Duodenal mucosa (tissue), 2 donors: Measurements from ENCODE around the gene CKB.
A peak's percentile ranks its signal among the peaks of the same experiment; 100 is the strongest.
"Not testable (repeated sequence)": the region's sequence is repeated elsewhere in the genome, so short reads cannot be mapped to it uniquely, and the experiment has no call there.

Source experiments
- H3K27ac ChIP-seq: one replicate; pipeline ENCODE4 v1.7.0; 2013; ENCODE audit warnings: low read depth, low read length
- H3K27me3 ChIP-seq, 2 donors: one replicate each; pipeline ENCODE4 v1.7.0; 2013; ENCODE audit warnings: low read length in 2 of 2, control low read depth in 1 of 2; ENCODE audit not compliant: insufficient read depth in 2 of 2, control insufficient read depth in 1 of 2
- H3K36me3 ChIP-seq, 2 donors: one replicate each; pipeline ENCODE4 v1.7.0; 2013; ENCODE audit warnings: low read length in 2 of 2, control low read depth in 1 of 2; ENCODE audit not compliant: insufficient read depth in 2 of 2, control insufficient read depth in 1 of 2
- H3K4me1 ChIP-seq, 2 donors: one replicate each; pipeline ENCODE4 v1.7.0; 2013; ENCODE audit warnings: low read length in 2 of 2, control low read depth in 1 of 2; ENCODE audit not compliant: insufficient read depth in 2 of 2, control insufficient read depth in 1 of 2
- H3K4me3 ChIP-seq, 2 donors: one replicate each; pipeline ENCODE4 v1.7.0; 2013; ENCODE audit warnings: low read length in 2 of 2, low read depth in 1 of 2
- H3K9ac ChIP-seq, 2 donors: one replicate each; pipeline ENCODE4 v1.7.0; 2013; ENCODE audit warnings: low read length in 2 of 2, low read depth in 1 of 2
- H3K9me3 ChIP-seq, 2 donors: one replicate each; pipeline ENCODE4 v1.7.0; 2013; ENCODE audit warnings: low read length in 2 of 2, control low read depth in 1 of 2; ENCODE audit not compliant: control insufficient read depth in 1 of 2

CKB gene

GRCh38 chr14:103525430-103526246 lies 3.0 kb upstream of the CKB start:
- H3K9ac ChIP-seq, H3K36me3 ChIP-seq, H3K9me3 ChIP-seq, H3K27me3 ChIP-seq, H3K4me3 ChIP-seq, H3K27ac ChIP-seq: not testable (repeated sequence)
- H3K4me1 ChIP-seq = peaks cover 35 to 39% of the 10 kb centered on the region in 2 donors

GRCh38 chr14:103524002-103524935 lies 1.6 kb upstream of the CKB start:
- Histone ChIP-seq H3K4me1 (peaks cover 29 to 34% of the 10 kb centered on the region in 2 donors), H3K9me3 (no peaks in the 10 kb centered on the region), H3K27ac (no peak overlapping the region), H3K27me3 (no peaks in the 10 kb centered on the region), H3K9ac (no peak overlapping the region), H3K4me3 (no peak overlapping the region), H3K36me3 (no peaks in the 10 kb centered on the region)

- H3K27me3 ChIP-seq = no peaks in the 10 kb centered on the region
Observed at GRCh38 chr14:103523575-103523954, 935 bp upstream of the CKB start.

GRCh38 chr14:103521951-103522563 lies 573 bp downstream of the CKB start:
- Histone ChIP-seq H3K4me1 (peaks cover 24 to 38% of the 10 kb centered on the region in 2 donors), H3K9me3 (no peaks in the 10 kb centered on the region), H3K9ac (no peak overlapping the region), H3K36me3 (no peaks in the 10 kb centered on the region), H3K27ac (peak overlapping the region; percentile 3), H3K4me3 (peak overlapping the region; percentile 52 to 77), H3K27me3 (no peaks in the 10 kb centered on the region)

More at GRCh38 chr14:103523575-103523954, 935 bp upstream of the CKB start:
- Histone ChIP-seq H3K4me1 (peaks cover 31 to 39% of the 10 kb centered on the region in 2 donors), H3K27ac (no peak overlapping the region), H3K4me3 (no peak overlapping the region), H3K9ac (no peak overlapping the region), H3K36me3 (no peaks in the 10 kb centered on the region), H3K9me3 (no peaks in the 10 kb centered on the region)

GRCh38 chr14:103521438-103521950 lies 1.1 kb downstream of the CKB start:
- no peaks in the 10 kb centered on the region for H3K36me3 ChIP-seq
- no peaks in the 10 kb centered on the region for H3K27me3 ChIP-seq
- H3K9me3 ChIP-seq = no peaks in the 10 kb centered on the region
- H3K27ac ChIP-seq = no peak overlapping the region
- H3K4me3 ChIP-seq = peak overlapping the region; percentile 50 to 77
- H3K4me1 ChIP-seq = peaks cover 18 to 34% of the 10 kb centered on the region in 2 donors
- H3K9ac ChIP-seq = peak overlapping the region; percentile 33 to 43

- Histone ChIP-seq H3K27me3 (no peaks in the 10 kb centered on the region), H3K4me3 (peak overlapping the region; percentile 50 to 77), H3K27ac (peak overlapping the region; percentile 25), H3K36me3 (no peaks in the 10 kb centered on the region), H3K4me1 (peaks cover 15 to 34% of the 10 kb centered on the region in 2 donors), H3K9ac (peak overlapping the region; percentile 33 to 43), H3K9me3 (no peaks in the 10 kb centered on the region)
Observed at GRCh38 chr14:103520657-103521437, 1.8 kb downstream of the CKB start.

GRCh38 chr14:103520269-103520656 lies 2.4 kb downstream of the CKB start:
- Histone ChIP-seq H3K9ac (no peak overlapping the region), H3K27me3 (no peaks in the 10 kb centered on the region), H3K4me1 (peaks cover 12 to 34% of the 10 kb centered on the region in 2 donors)

GRCh38 chr14:103519837-103520212 lies 2.8 kb downstream of the CKB start:
- peaks cover 0 to under 1% of the 10 kb centered on the region in 2 donors for H3K36me3 ChIP-seq
- H3K4me3 ChIP-seq = no peak overlapping the region
- H3K27me3 ChIP-seq = no peaks in the 10 kb centered on the region
- H3K27ac ChIP-seq = no peak overlapping the region
- no peaks in the 10 kb centered on the region for H3K9me3 ChIP-seq
- no peak overlapping the region for H3K9ac ChIP-seq
- H3K4me1 ChIP-seq = peaks cover 10 to 34% of the 10 kb centered on the region in 2 donors

More at GRCh38 chr14:103520269-103520656, 2.4 kb downstream of the CKB start:
- Histone ChIP-seq H3K36me3 (no peaks in the 10 kb centered on the region), H3K27ac (peak overlapping the region; percentile 25), H3K9me3 (no peaks in the 10 kb centered on the region), H3K4me3 (peak overlapping the region in 1 of 2 donors; percentile 50)

GRCh38 chr14:103519043-103519836 lies 3.4 kb downstream of the CKB start:
- Histone ChIP-seq H3K36me3 (peaks cover 0 to 3% of the 10 kb centered on the region in 2 donors), H3K9ac (no peak overlapping the region), H3K4me1 (peaks cover 10 to 34% of the 10 kb centered on the region in 2 donors), H3K27me3 (no peaks in the 10 kb centered on the region), H3K27ac (no peak overlapping the region), H3K4me3 (no peak overlapping the region), H3K9me3 (no peaks in the 10 kb centered on the region)
